HEK293T (cell line): Measurements from ENCODE around the gene WDR41.
"Not testable (repeated sequence)": the region's sequence is repeated elsewhere in the genome, so short reads cannot be mapped to it uniquely, and the experiment has no call there.

ENCODE experiments used
- CTCF ChIA-PET: fragments of 350-600 bp; formaldehyde crosslinking; extraction: SDS; loops from one replicate; lab custom pipeline; 2021; ENCODE audit warnings: antibody characterized with exemption, inconsistent platforms; lab: Yijun Ruan, JAX
- POLR2A ChIA-PET: fragments of 350-600 bp; formaldehyde crosslinking; extraction: SDS; loops from one replicate; lab custom pipeline; 2020; ENCODE audit warnings: antibody characterized with exemption, inconsistent platforms; lab: Yijun Ruan, JAX
- DNase-seq: peaks from one replicate; pipeline ENCODE4 v3.0.0; 2012; ENCODE audit warnings: mixed read lengths; ENCODE audit errors: extremely low spot score
- ARNT ChIP-seq: fragments of 450-650 bp; IDR thresholded peaks from 2 replicates; pipeline ENCODE4 v1.6.1; 2017; ENCODE audit warnings: mild to moderate bottlenecking
- BHLHE40 ChIP-seq: fragments of 450-650 bp; IDR thresholded peaks from 2 replicates; pipeline ENCODE4 v1.6.1; 2016; ENCODE audit warnings: mild to moderate bottlenecking, moderate library complexity, borderline replicate concordance
- CTBP1 ChIP-seq: fragments of 450-650 bp; IDR thresholded peaks from 2 replicates; pipeline ENCODE4 v1.6.1; 2016; ENCODE audit warnings: borderline replicate concordance
- ELF4 ChIP-seq: fragments of 450-650 bp; IDR thresholded peaks from 2 replicates; pipeline ENCODE4 v1.6.1; 2017; ENCODE audit warnings: antibody characterized with exemption
- FOXA1 ChIP-seq: fragments of 450-650 bp; IDR thresholded peaks from 2 replicates; pipeline ENCODE4 v1.6.1; 2016; ENCODE audit warnings: mild to moderate bottlenecking
- FOXK2 ChIP-seq: fragments of 450-650 bp; IDR thresholded peaks from 2 replicates; pipeline ENCODE4 v1.6.1; 2016; ENCODE audit warnings: mild to moderate bottlenecking
- FOXM1 ChIP-seq: fragments of 450-650 bp; IDR thresholded peaks from 2 replicates; pipeline ENCODE4 v1.6.1; 2017; ENCODE audit warnings: mild to moderate bottlenecking, borderline replicate concordance
- HDGF ChIP-seq: fragments of 450-650 bp; IDR thresholded peaks from 2 replicates; pipeline ENCODE4 v1.6.1; 2017; ENCODE audit warnings: antibody characterized with exemption, borderline replicate concordance
- L3MBTL2 ChIP-seq: fragments of 450-650 bp; conservative IDR thresholded peaks from 2 replicates; pipeline ENCODE4 v1.6.1; 2016; ENCODE audit warnings: mild to moderate bottlenecking
- LEF1 ChIP-seq: fragments of 450-650 bp; IDR thresholded peaks from 2 replicates; pipeline ENCODE4 v1.6.1; 2017; ENCODE audit warnings: mild to moderate bottlenecking, borderline replicate concordance
- NFRKB ChIP-seq: fragments of 450-650 bp; IDR thresholded peaks from 2 replicates; pipeline ENCODE4 v1.6.1; 2016; ENCODE audit warnings: mild to moderate bottlenecking, moderate library complexity
- PKNOX1 ChIP-seq: fragments of 450-650 bp; IDR thresholded peaks from 2 replicates; pipeline ENCODE4 v1.6.1; 2016
- SP1 ChIP-seq: fragments of 450-650 bp; IDR thresholded peaks from 2 replicates; pipeline ENCODE4 v1.6.1; 2017
- SUZ12 ChIP-seq: fragments of 450-650 bp; IDR thresholded peaks from 2 replicates; pipeline ENCODE4 v1.6.1; 2016; ENCODE audit warnings: mild to moderate bottlenecking
- TARDBP ChIP-seq: fragments of 450-650 bp; IDR thresholded peaks from 2 replicates; pipeline ENCODE4 v1.6.1; 2016
- ZNF384 ChIP-seq: fragments of 450-650 bp; IDR thresholded peaks from 2 replicates; pipeline ENCODE4 v1.6.1; 2016

Gene WDR41

GRCh38 chr5:77491783-77492652 is at the start of gene WDR41:
TSS of gene WDR41 (minus strand) at chr5:77492316. CDS start at chr5:77492220, 96 bp downstream.
- peak; percentile 85 for TF ChIP-seq L3MBTL2
- TF ChIP-seq SUZ12, result no peak
- no peak for TF ChIP-seq FOXM1
- DNase-seq, result peak; percentile 90
- ChIA-PET POLR2A (interaction anchor here (0.7 to 1.8 kb wide), 10 partner anchors 8 to 405 kb away, joined by 3 to 12 read pairs (median 3); partner anchors contain the start of gene ZBED3), CTCF (interaction anchor here (0.6 to 1.8 kb wide), 9 partner anchors 8 to 910 kb away, joined by 3 to 11 read pairs (median 3); no protein-coding TSS in a partner anchor)

- POLR2A ChIA-PET, result no interaction called here
- CTCF ChIA-PET, result no interaction called here
- DNase-seq, result no peak
- no peak for TF ChIP-seq FOXK2
- no peak for TF ChIP-seq L3MBTL2
- no peak for TF ChIP-seq NFRKB
- no peak for TF ChIP-seq ZNF384
- no peak for TF ChIP-seq TARDBP
- no peak for TF ChIP-seq HDGF
- no peak for TF ChIP-seq SP1
- no peak for TF ChIP-seq ELF4
- no peak for TF ChIP-seq LEF1
- no peak for TF ChIP-seq FOXM1
- no peak for TF ChIP-seq BHLHE40
- TF ChIP-seq CTBP1, result no peak
- no peak for TF ChIP-seq SUZ12
- TF ChIP-seq PKNOX1, result no peak
- no peak for TF ChIP-seq FOXA1
- TF ChIP-seq ARNT, result no peak
Measured at GRCh38 chr5:77531297-77531696, 39.2 kb upstream of the WDR41 start.

- ChIA-PET CTCF (interaction anchor here (0.6 kb wide), 1 partner anchor 61 kb away, joined by 3 read pairs; no protein-coding TSS in a partner anchor), POLR2A (no interaction called here)
- TF ChIP-seq HDGF, result no peak
- TF ChIP-seq L3MBTL2, result no peak
- TF ChIP-seq LEF1, result no peak
- TF ChIP-seq TARDBP, result no peak
- no peak for TF ChIP-seq PKNOX1
- no peak for TF ChIP-seq ARNT
- TF ChIP-seq CTBP1, result no peak
- TF ChIP-seq FOXA1, result no peak
- no peak for TF ChIP-seq BHLHE40
- no peak for TF ChIP-seq SP1
- TF ChIP-seq FOXM1, result no peak
- TF ChIP-seq FOXK2, result no peak
- no peak for TF ChIP-seq ELF4
- TF ChIP-seq ZNF384, result no peak
- TF ChIP-seq SUZ12, result no peak
- TF ChIP-seq NFRKB, result no peak
- peak; percentile 15 for DNase-seq
Measured at GRCh38 chr5:77518304-77518703, 26.2 kb upstream of the WDR41 start.

- ChIA-PET CTCF (no interaction called here), POLR2A (no interaction called here)
- TF ChIP-seq ELF4, result no peak
- no peak for TF ChIP-seq ARNT
- TF ChIP-seq NFRKB, result no peak
- no peak for TF ChIP-seq SUZ12
- no peak for TF ChIP-seq PKNOX1
- TF ChIP-seq TARDBP, result no peak
- TF ChIP-seq SP1, result no peak
- no peak for TF ChIP-seq FOXK2
- no peak for TF ChIP-seq FOXM1
- no peak for TF ChIP-seq ZNF384
- TF ChIP-seq CTBP1, result no peak
- no peak for TF ChIP-seq L3MBTL2
- TF ChIP-seq LEF1, result no peak
- TF ChIP-seq FOXA1, result no peak
- no peak for TF ChIP-seq HDGF
- TF ChIP-seq BHLHE40, result no peak
- DNase-seq, result no peak
Measured at GRCh38 chr5:77514457-77514856, 22.3 kb upstream of the WDR41 start.

- TF ChIP-seq PKNOX1 (no peak), FOXM1 (no peak), BHLHE40 (no peak), FOXK2 (no peak), ARNT (no peak), FOXA1 (no peak), TARDBP (no peak), CTBP1 (no peak), L3MBTL2 (no peak)
- no peak for DNase-seq
- ChIA-PET CTCF (no interaction called here), POLR2A (no interaction called here)
Measured at GRCh38 chr5:77513321-77513720, 21.2 kb upstream of the WDR41 start.

GRCh38 chr5:77501132-77501531 is 9.0 kb upstream of the WDR41 start:
- ChIA-PET POLR2A (interaction anchor here (1.1 kb wide), 1 partner anchor 9 kb away, joined by 3 read pairs; the partner anchor contains the start of gene WDR41), CTCF (interaction anchor here (1.7 kb wide), 1 partner anchor 9 kb away, joined by 11 read pairs; the partner anchor contains the start of gene WDR41)
- not testable (repeated sequence) for DNase-seq
